Left lung (tissue), 10 donors: ENCODE data around the gene HSPA9. TPM values are rescaled to one million over a fixed set of nuclear protein-coding genes. Genes with fewer than 3 reads are reported as not detected.
A peak's percentile ranks its signal among the peaks of the same experiment; 100 is the strongest.

ENCODE experiments used
- ATAC-seq: fragments of 200-7000 bp; cut with Tn5 transposase; one replicate; pipeline ENCODE4 v1.9.1; 2020; ENCODE audit warnings: moderate library complexity
- DNase-seq, 4 donors: peaks; one replicate each; pipeline ENCODE4 v3.0.0-alpha.2; 2013 to 2020
- H3K27ac ChIP-seq, 2 donors: fragments of 200-600 bp; sonication (generic) in 1 of 2; one replicate each; pipeline versions ENCODE4 v1.5.0 to v1.8.0; 2020 to 2021
- H3K27me3 ChIP-seq, 2 donors: fragments of 200-600 bp; sonication (generic) in 1 of 2; one replicate each; pipeline versions ENCODE4 v1.5.0 to v1.8.0; 2020 to 2021
- H3K36me3 ChIP-seq, 2 donors: fragments of 200-600 bp; sonication (generic) in 1 of 2; one replicate each; pipeline versions ENCODE4 v1.5.0 to v1.8.0; 2020 to 2021
- H3K4me1 ChIP-seq, 2 donors: fragments of 200-600 bp; one replicate each; pipeline ENCODE4 v1.8.0; 2021
- H3K4me3 ChIP-seq, 2 donors: fragments of 200-600 bp; sonication (generic) in 1 of 2; one replicate each; pipeline versions ENCODE4 v1.5.0 to v1.8.0; 2020 to 2021; ENCODE audit warnings: mild to moderate bottlenecking in 1 of 2
- H3K9me3 ChIP-seq, 2 donors: fragments of 200-600 bp; sonication (generic) in 1 of 2; one replicate each; pipeline versions ENCODE4 v1.5.0 to v1.8.0; 2020 to 2021
- intact Hi-C, 2 donors: fragments of 100-400 bp; cut with DNase I; formaldehyde crosslinking; loops; one replicate each; pipeline versions ENCODE4 v1.11.2 to v1.14.2; 2022
- polyA plus RNA-seq, 6 donors: library from polyadenylated mRNA; unstranded; fragments of 120-200 nt; gene quantifications; one replicate each; pipeline ENCODE4 v1.2.1, GENCODE V29; 2013; ENCODE audit not compliant: insufficient read length in 6 of 6
- total RNA-seq, 2 donors: library from RNA; stranded (reverse); fragmentation: NEBNext Ultra II Directional; extraction: Animal tissue kit (Norgen Biotek cat#: 25700); gene quantifications; one replicate each; pipeline ENCODE4 v1.2.1, GENCODE V29; 2021
- TF ChIP-seq, protein P1 (sequence below), 2 donors: fragments of 200-600 bp; sonication (generic) in 1 of 2; IDR thresholded peaks; one replicate each; pipeline versions ENCODE4 v1.5.0 to v1.8.0; 2021; ENCODE audit warnings: antibody characterized with exemption in 2 of 2
- donor health status: DM: no; HTN: yes; CAD: no.
- donor health status: DM: no; HTN: no; CAD: no.

The HSPA9 gene
- total and polyA plus RNA-seq, 8 donors: 128 to 220 (median 209) TPM

DNA sequence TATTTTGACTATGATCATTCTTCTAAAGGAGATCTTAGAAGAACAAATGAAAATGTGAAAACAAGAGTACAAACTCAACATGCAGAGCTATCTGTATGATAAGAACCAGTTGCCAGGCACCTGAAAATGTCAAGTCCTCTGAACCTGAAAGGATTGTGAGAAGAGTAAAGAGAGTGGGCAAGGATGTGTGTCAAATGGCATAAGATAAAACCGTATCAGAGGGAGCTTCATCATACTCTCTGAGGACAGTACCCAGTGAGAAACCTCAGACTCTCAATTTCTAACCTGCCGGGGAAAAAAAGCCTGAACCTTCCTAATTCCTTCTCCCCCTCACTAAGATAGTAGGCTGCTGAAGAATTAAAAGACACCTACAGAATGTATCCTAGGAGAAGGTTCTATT is 39.0 kb downstream of the HSPA9 start:
- Histone ChIP-seq H3K9me3 (no peaks in the 10 kb centered on the region), H3K4me3 (no peak overlapping the region), H3K36me3 (peaks cover 0 to 18% of the 10 kb centered on the region in 2 donors), H3K27ac (no peak overlapping the region), H3K27me3 (no peaks in the 10 kb centered on the region), H3K4me1 (peaks cover 14 to 88% of the 10 kb centered on the region in 2 donors)
- TF ChIP-seq, protein P1, sequence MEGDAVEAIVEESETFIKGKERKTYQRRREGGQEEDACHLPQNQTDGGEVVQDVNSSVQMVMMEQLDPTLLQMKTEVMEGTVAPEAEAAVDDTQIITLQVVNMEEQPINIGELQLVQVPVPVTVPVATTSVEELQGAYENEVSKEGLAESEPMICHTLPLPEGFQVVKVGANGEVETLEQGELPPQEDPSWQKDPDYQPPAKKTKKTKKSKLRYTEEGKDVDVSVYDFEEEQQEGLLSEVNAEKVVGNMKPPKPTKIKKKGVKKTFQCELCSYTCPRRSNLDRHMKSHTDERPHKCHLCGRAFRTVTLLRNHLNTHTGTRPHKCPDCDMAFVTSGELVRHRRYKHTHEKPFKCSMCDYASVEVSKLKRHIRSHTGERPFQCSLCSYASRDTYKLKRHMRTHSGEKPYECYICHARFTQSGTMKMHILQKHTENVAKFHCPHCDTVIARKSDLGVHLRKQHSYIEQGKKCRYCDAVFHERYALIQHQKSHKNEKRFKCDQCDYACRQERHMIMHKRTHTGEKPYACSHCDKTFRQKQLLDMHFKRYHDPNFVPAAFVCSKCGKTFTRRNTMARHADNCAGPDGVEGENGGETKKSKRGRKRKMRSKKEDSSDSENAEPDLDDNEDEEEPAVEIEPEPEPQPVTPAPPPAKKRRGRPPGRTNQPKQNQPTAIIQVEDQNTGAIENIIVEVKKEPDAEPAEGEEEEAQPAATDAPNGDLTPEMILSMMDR (IDR thresholded peaks at IDR 0.05): no peak
- DNase-seq (no peak), ATAC-seq (no peak)
- intact Hi-C loops: no loop called here

DNA sequence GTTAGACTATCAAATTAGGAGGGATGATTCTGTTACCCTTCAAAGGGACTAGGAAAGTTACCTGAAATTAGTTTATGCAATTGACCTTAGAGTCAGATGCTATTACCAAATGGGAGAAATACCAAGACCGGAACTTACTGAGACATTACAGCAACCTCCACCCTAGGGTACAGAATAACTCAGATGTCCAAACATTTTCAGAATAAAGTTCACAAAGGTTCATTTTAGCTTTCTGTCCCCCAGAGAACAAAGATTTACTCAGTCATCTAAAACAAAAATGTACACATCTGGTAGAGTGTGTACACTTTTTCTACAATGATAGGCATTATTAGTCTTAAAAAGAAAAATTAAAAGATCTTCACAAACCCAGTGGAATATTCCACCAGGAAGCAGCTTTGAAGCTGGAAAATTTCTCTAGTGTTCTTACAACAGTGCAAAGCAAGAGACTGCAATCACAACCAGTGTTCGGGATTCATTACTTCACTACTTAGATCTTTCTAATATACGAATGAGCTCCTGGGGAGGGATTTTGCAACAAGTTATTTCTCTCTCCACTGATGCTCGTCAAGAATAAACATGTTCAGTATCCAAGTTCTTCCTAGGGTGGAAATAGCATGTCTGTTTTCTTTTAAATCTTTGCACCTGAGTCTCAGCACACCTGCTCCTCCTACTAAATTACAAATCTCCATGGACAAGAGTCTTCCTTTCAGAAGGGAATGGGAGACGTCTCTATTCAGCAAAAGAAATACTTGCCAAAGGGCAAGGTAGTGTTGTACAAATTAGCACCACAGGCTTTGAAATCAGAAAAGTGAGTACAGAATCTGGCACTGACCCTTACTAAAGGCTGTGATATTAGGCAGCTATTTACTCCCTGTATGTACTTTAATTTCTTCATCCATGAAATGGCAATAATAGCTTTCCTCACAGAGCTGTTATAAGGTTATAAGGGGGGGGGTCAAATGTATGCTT is 40.9 kb downstream of the HSPA9 start:
- DNase-seq (no peak), ATAC-seq (no peak)
- intact Hi-C loops: no loop called here
- TF ChIP-seq, protein P1 (IDR thresholded peaks at IDR 0.05): no peak
- Histone ChIP-seq H3K36me3 (peaks cover 0 to 18% of the 10 kb centered on the region in 2 donors), H3K4me3 (no peak overlapping the region), H3K9me3 (no peaks in the 10 kb centered on the region), H3K27me3 (no peaks in the 10 kb centered on the region), H3K27ac (peak overlapping the region in 1 of 2 donors; percentile 69), H3K4me1 (peaks cover 0 to 86% of the 10 kb centered on the region in 2 donors)

DNA sequence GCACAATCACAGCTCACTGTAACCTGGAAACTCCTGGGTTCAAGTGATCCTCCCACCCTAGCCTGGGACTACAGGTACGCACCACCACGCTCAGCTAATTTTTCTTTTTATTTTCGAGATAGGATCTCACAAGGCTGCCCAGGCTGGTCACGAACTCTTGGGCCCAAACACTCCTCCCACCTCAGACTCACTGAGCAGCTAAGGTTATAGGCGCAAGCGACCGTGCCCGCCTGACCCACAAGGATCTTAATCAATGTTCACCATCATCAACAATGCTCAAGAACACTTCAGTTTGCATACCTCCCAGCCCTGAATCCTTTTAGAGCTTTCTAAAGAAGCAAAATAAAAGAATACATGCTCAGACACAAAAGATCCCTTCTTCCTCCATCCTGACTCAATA is 45.4 kb downstream of the HSPA9 start:
- intact Hi-C loops: no loop called here
- peak; percentile 22 for ATAC-seq
- Histone ChIP-seq H3K4me1 (peaks cover 0 to 68% of the 10 kb centered on the region in 2 donors), H3K9me3 (no peaks in the 10 kb centered on the region), H3K36me3 (peaks cover 4 to 12% of the 10 kb centered on the region in 2 donors), H3K27ac (no peak overlapping the region), H3K27me3 (no peaks in the 10 kb centered on the region), H3K4me3 (no peak overlapping the region)
- TF ChIP-seq, protein P1 (IDR thresholded peaks at IDR 0.05): no peak
- no peak for DNase-seq

DNA sequence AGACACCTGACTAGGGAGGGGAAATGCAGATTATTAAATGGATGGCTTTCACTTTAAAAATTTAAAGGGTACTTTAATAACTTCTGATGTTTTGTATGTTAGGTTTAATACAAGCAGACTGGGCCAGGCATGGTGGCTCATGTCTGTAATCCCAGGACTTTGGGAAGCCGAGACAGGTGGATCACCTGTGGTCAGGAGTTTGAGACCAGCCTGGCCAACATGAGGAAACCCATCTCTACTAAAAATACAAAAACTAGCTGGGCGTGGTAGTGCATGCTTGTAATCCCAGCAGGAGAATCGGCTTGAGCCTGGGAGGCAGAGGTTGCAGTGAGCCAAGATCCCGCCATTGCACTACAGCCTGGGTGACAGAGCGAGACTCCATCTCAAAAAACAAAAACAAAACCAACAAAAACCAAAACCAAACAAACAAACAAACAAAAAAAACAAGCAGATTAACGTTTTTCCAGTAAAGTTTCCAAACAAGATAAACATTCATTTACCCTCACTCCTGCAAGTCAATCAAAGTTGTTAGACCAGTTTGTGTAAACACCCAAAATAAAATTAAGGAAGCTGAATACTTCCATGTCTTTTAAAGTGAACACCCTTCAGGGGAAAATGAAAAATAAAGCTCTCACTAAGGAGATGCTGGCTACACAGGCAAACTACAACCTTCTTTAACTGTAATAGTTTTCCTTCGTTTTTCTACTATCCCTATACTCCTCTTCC is 46.3 kb downstream of the HSPA9 start:
- H3K27ac ChIP-seq: no peak overlapping the region
- peaks cover 4 to 12% of the 10 kb centered on the region in 2 donors for H3K36me3 ChIP-seq
- H3K9me3 ChIP-seq: no peaks in the 10 kb centered on the region
- intact Hi-C loops: no loop called here
- no peak for DNase-seq
- H3K4me3 ChIP-seq: no peak overlapping the region
- peak; percentile 22 for ATAC-seq
- H3K27me3 ChIP-seq: no peaks in the 10 kb centered on the region
- TF ChIP-seq, protein P1 (IDR thresholded peaks at IDR 0.05): no peak
- H3K4me1 ChIP-seq: peaks cover 0 to 60% of the 10 kb centered on the region in 2 donors

DNA sequence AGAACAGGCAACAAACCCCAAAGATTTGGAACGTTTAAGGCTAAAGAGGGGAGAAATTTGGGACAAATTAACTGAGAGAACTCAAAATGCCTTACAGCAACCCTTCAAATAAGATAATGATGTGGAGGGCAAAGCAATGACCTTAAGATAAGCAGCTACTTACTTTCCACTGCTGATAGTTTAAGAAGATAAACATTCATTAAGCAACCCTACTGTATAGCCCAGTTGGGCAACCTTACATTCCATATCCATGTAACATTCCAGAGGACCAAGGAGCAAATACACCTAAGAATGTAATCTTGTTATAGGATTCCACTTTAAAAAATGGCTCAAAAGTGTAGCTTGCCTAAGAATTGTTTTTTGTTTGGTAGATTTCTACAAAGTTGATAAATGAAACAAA is 47.0 kb downstream of the HSPA9 start:
- Histone ChIP-seq H3K27me3 (no peaks in the 10 kb centered on the region), H3K27ac (no peak overlapping the region), H3K36me3 (peaks cover 4 to 16% of the 10 kb centered on the region in 2 donors), H3K9me3 (no peaks in the 10 kb centered on the region), H3K4me1 (peaks cover 0 to 62% of the 10 kb centered on the region in 2 donors), H3K4me3 (no peak overlapping the region)
- DNase-seq (no peak), ATAC-seq (peak; percentile 86)
- TF ChIP-seq, protein P1 (IDR thresholded peaks at IDR 0.05): no peak
- intact Hi-C loops: no loop called here
